Natural killer cell (primary cell): ENCODE results near the gene DLL1. TPM values are rescaled to one million over a fixed set of nuclear protein-coding genes. Genes with fewer than 3 reads are reported as not detected.

ENCODE experiments used
- ATAC-seq, 3 donors: fragments of 150-1000 bp in 2 of 3; fragments of 200-7000 bp in 1 of 3; cut with Tn5 transposase; 1 replicate in 1 of 3; 2 replicates in 2 of 3; pipeline ENCODE4 v1.10.0; 2021; ENCODE audit warnings: mild to moderate bottlenecking in 2 of 3, moderate library complexity in 2 of 3
- DNase-seq, 2 donors: peaks; one replicate each; pipeline versions ENCODE4 v3.0.0 to v3.0.0-alpha.2; 2013 to 2021; ENCODE audit warnings: mixed read lengths in 1 of 2
- H3K27ac ChIP-seq: one replicate; pipeline ENCODE4 v1.5.1; 2013; ENCODE audit warnings: mild to moderate bottlenecking, low read length
- H3K27me3 ChIP-seq: one replicate; pipeline ENCODE4 v1.6.1; 2013; ENCODE audit warnings: low read length; ENCODE audit not compliant: control insufficient read depth, insufficient read depth
- H3K36me3 ChIP-seq: one replicate; pipeline ENCODE4 v1.6.1; 2013; ENCODE audit warnings: low read length; ENCODE audit not compliant: control insufficient read depth, insufficient read depth
- H3K4me1 ChIP-seq: one replicate; pipeline ENCODE4 v1.6.1; 2013; ENCODE audit warnings: low read length; ENCODE audit not compliant: control insufficient read depth, insufficient read depth
- H3K4me3 ChIP-seq: one replicate; pipeline ENCODE4 v1.5.1; 2013; ENCODE audit warnings: low read length
- H3K9me3 ChIP-seq: one replicate; pipeline ENCODE4 v1.6.1; 2013; ENCODE audit warnings: low read length; ENCODE audit not compliant: control insufficient read depth, insufficient read depth
- H3K27ac Mint-ChIP-seq, 2 donors: one replicate each; pipeline ENCODE4 v1.8.0; 2022; ENCODE audit warnings: mild to moderate bottlenecking in 2 of 2, mixed read lengths in 2 of 2, moderate library complexity in 1 of 2
- H3K27me3 Mint-ChIP-seq, 2 donors: one replicate each; pipeline ENCODE4 v1.8.0; 2022; ENCODE audit warnings: low read depth in 2 of 2, mixed read lengths in 2 of 2
- H3K36me3 Mint-ChIP-seq: one replicate; pipeline ENCODE4 v1.8.0; 2022; ENCODE audit warnings: mixed read lengths
- H3K4me1 Mint-ChIP-seq, 2 donors: one replicate each; pipeline ENCODE4 v1.8.0; 2022; ENCODE audit warnings: mixed read lengths in 2 of 2
- H3K4me3 Mint-ChIP-seq: one replicate; pipeline ENCODE4 v1.8.0; 2022; ENCODE audit warnings: mild to moderate bottlenecking, moderate library complexity, mixed read lengths
- H3K9me3 Mint-ChIP-seq, 2 donors: one replicate each; pipeline ENCODE4 v1.8.0; 2022; ENCODE audit warnings: mixed read lengths in 2 of 2
- WGBS: methylation state at CpG from one replicate; pipeline ENCODE4 v1.1.7; 2013; ENCODE audit warnings: missing lambda C conversion rate; ENCODE audit not compliant: insufficient coverage; 5-methylcytosine and 5-hydroxymethylcytosine counted together
- intact Hi-C: fragments of 100-400 bp; cut with micrococcal nuclease; formaldehyde crosslinking; loops from one replicate; pipeline ENCODE4 v1.14.2; 2022
- total RNA-seq, 4 donors: library from RNA; stranded (reverse); fragments of 120-200 nt in 1 of 4; gene quantifications; one replicate each; pipeline versions ENCODE4 v1.2.3 to v1.2.4, GENCODE V29; 2013 to 2022
- TF ChIP-seq, protein P1 (sequence below): fragments of 200-600 bp; IDR thresholded peaks from one replicate; pipeline ENCODE4 v1.8.0; 2022; ENCODE audit warnings: antibody characterized with exemption

Gene DLL1
- total RNA-seq, 3 donors from 2014 or later (not counting 1 experiment from before 2014, with no cell fraction given) = 4.3 to 16.9 (median 6.0) TPM

DNA sequence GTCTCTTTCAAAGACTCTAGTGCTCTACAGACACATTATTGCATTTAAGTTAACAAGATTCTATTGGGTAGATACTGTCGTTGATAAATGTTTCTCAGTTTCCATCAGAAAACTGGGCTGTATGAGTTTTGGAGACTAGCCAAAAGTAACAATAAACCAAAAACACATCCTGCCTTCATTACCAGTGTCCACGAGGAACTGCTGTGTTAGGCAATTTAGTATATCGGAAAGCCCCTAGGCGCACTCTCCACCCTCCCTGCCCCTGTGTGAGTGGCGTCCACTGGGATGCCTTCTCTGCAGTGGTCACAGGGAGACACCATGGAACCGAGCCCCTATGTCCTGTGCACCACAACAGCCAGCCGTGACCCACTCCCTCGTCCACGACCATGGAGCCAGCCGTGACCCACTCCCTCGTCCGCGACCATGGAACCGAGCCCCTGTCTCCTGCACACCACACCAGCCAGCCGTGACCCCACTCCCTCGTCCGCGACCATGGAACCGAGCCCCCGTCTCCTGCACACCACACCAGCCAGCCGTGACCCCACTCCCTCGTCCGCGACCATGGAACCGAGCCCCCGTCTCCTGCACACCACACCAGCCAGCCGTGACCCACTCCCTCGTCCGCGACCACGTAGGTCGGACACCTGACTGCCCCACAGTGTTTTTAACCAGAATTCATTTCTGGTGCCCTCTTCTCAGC, 35.3 kb downstream of the DLL1 start:
- ATAC-seq (no peak), DNase-seq (no peak)
- Mint-ChIP-seq H3K4me3 (no peak overlapping the region), H3K27ac (no peak overlapping the region), H3K27me3 (peaks cover 33 to 47% of the 10 kb centered on the region in 2 donors), H3K4me1 (peaks cover 0 to 5% of the 10 kb centered on the region in 2 donors), H3K36me3 (no peaks in the 10 kb centered on the region), H3K9me3 (no peaks in the 10 kb centered on the region)
- H3K4me1 ChIP-seq = no peaks in the 10 kb centered on the region
- H3K27ac ChIP-seq = no peak overlapping the region
- no peaks in the 10 kb centered on the region for H3K9me3 ChIP-seq
- no peaks in the 10 kb centered on the region for H3K27me3 ChIP-seq
- no peak overlapping the region for H3K4me3 ChIP-seq
- no peaks in the 10 kb centered on the region for H3K36me3 ChIP-seq
- intact Hi-C loops = no loop called here
- 76% methylated on average over 28 of the region's 32 CpGs for WGBS
- TF ChIP-seq, protein P1, sequence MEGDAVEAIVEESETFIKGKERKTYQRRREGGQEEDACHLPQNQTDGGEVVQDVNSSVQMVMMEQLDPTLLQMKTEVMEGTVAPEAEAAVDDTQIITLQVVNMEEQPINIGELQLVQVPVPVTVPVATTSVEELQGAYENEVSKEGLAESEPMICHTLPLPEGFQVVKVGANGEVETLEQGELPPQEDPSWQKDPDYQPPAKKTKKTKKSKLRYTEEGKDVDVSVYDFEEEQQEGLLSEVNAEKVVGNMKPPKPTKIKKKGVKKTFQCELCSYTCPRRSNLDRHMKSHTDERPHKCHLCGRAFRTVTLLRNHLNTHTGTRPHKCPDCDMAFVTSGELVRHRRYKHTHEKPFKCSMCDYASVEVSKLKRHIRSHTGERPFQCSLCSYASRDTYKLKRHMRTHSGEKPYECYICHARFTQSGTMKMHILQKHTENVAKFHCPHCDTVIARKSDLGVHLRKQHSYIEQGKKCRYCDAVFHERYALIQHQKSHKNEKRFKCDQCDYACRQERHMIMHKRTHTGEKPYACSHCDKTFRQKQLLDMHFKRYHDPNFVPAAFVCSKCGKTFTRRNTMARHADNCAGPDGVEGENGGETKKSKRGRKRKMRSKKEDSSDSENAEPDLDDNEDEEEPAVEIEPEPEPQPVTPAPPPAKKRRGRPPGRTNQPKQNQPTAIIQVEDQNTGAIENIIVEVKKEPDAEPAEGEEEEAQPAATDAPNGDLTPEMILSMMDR = no peak

DNA sequence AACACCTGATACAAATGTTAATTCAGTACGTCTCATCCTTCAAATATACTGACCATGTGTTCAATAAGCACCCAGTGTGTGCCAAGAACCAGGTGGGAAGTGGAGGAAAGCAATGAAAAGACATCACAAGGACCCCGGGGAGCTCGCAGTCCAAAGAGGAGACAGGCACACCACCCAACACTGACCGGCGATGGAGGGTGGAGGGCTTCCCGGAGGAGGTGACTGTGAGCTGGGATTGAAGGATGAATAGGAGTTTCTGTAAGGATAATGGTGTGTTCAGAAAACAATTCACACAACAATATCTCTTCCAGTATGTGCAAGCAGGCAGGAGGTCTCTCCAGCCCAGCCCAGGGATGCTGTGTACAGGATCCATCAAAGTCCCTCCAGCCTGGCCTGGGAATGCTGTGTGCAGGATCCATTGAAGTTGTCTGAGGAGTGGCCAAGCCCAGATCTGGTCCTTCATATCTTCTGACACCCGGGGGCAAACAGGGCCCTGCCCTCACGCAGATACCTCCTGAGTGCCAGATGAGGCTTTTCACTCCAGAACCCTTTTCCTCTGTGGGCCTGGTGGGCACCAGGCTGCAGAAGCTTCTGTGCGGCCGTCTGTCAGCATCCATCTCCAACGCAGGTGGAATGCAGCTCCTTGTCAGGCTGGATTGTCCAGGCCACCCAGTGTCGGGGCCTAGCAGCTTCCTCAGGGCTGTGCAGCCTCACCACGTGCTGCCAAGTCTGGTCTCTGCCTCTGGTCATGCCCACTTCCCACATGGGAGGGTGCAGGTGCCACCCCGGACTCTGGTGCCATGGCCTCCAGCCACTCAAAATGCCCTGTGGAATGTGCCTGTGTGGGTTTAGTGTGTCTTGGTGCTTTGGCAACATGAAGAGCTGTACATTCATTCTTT, 36.3 kb downstream of the DLL1 start:
- H3K4me1 ChIP-seq = no peaks in the 10 kb centered on the region
- DNase-seq = no peak
- TF ChIP-seq, protein P1 = no peak
- H3K36me3 ChIP-seq = no peaks in the 10 kb centered on the region
- Mint-ChIP-seq H3K4me3 (no peak overlapping the region), H3K27ac (no peak overlapping the region), H3K4me1 (peaks cover 0 to 5% of the 10 kb centered on the region in 2 donors), H3K9me3 (no peaks in the 10 kb centered on the region), H3K27me3 (peaks cover 26 to 38% of the 10 kb centered on the region in 2 donors), H3K36me3 (no peaks in the 10 kb centered on the region)
- WGBS = 89% methylated on average over 11 of the region's 14 CpGs
- no peaks in the 10 kb centered on the region for H3K27me3 ChIP-seq
- intact Hi-C loops = no loop called here
- H3K27ac ChIP-seq = no peak overlapping the region
- no peaks in the 10 kb centered on the region for H3K9me3 ChIP-seq
- H3K4me3 ChIP-seq = no peak overlapping the region
- ATAC-seq = no peak

DNA sequence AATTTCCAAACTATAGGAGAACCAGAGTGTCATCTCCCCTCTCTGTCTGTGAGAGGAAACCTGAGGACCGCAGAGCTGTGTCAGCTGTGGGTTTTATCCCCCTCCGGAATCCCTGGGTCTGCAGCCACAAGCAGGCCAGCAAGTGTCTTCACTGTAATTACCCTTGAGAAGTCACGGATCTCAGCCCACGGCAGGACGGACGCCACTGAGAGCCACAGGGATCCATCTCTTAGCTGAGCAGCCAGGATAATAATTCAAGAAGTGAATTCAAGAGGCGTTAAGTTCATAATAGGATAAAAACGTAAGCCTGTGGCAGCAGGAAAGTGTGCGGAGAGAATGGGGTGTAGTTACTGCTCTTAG, 37.0 kb downstream of the DLL1 start:
- TF ChIP-seq, protein P1 = no peak
- intact Hi-C loops = no loop called here
- Mint-ChIP-seq H3K27me3 (peaks cover 25 to 38% of the 10 kb centered on the region in 2 donors), H3K4me1 (peaks cover 0 to 5% of the 10 kb centered on the region in 2 donors), H3K27ac (no peak overlapping the region), H3K9me3 (no peaks in the 10 kb centered on the region), H3K36me3 (no peaks in the 10 kb centered on the region), H3K4me3 (no peak overlapping the region)
- Histone ChIP-seq H3K9me3 (no peaks in the 10 kb centered on the region), H3K27ac (no peak overlapping the region), H3K36me3 (no peaks in the 10 kb centered on the region), H3K4me3 (no peak overlapping the region), H3K4me1 (no peaks in the 10 kb centered on the region), H3K27me3 (no peaks in the 10 kb centered on the region)
- WGBS = 92% methylated on average over 9 of the region's 9 CpGs
- ATAC-seq = no peak
- DNase-seq = no peak
